Inflammatory macrophage treated with lipopolysaccharide for 4 hours (primary cell): ENCODE measurements around the gene FDX1.

Experiments
- DNase-seq: peaks from one replicate; pipeline ENCODE4 v3.0.0-alpha.2; 2020

Gene FDX1

DNA sequence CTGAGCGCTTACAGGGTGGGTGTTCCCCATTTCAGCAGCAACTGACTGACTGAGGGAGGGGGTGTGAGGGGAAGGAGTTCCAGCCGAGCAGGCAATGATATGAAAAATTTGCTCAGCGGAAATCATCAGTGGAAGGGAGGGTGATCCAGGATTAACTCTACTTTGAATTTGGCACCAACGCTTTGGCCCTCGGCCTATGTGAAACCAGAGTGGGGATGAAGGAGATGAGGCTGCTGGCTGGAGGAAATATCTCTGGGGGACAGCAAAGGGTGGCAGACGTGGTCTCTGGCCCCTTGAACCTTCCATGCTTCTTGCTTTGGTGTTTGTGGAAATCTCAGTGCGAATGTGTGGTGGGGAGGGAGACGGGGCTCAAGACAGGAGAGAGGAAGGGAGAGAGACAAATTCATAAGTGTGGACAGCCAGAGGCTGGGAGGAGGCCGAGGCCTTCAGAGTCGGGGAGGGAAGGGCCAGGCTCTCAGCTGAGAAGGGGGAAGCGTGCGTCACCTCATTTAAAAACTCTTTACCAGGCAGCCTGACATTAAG, 83.6 kb downstream of the FDX1 start:
- no peak for DNase-seq

DNA sequence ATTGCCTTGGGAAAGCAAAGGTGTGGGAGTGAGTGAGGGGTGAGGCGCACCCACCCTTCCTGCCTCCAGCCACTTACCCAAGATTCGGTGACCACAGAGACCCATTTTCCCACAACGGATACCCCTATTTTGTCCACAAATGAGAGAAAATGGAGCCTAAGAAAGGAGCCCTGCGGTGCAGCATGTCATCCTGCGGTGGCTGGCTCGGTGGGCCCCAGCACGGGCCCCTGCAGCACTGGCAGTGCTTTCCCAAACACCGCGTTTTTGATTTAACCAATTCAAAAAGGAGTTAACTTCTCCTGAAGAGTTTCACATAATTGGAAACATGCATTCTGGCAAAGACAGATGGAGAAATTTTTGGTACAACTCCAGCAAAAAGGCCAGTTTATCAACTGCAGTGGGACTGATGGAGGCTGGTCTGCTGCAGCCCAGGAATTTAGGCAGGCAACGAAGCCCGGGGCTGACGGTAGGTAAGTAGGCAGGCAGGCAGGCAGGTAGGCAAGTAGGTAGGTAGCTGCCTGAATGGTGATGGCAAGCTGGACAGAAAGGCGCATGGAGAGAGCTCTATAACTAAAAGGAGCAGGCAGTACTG, 84.2 kb downstream of the FDX1 start:
- DNase-seq = no peak
